Body of pancreas (tissue), 4 donors: ENCODE results near the gene SLC23A1.

Source experiments
- POLR2A ChIP-seq, 3 donors: fragments of 450-650 bp; IDR thresholded peaks; one replicate each; pipeline ENCODE4 v1.6.1; 2016; ENCODE audit warnings: antibody characterized with exemption in 3 of 3, mild to moderate bottlenecking in 2 of 3
- TF ChIP-seq, protein P1 (sequence below), 7 experiments: fragments of 450-650 bp in 4 of 7; fragments of 200-600 bp in 3 of 7; sonication (generic) in 3 of 7; IDR thresholded peaks; one replicate each; pipeline ENCODE4 v1.5.1; 2016 to 2019; ENCODE audit warnings: antibody characterized with exemption in 7 of 7

DNA sequence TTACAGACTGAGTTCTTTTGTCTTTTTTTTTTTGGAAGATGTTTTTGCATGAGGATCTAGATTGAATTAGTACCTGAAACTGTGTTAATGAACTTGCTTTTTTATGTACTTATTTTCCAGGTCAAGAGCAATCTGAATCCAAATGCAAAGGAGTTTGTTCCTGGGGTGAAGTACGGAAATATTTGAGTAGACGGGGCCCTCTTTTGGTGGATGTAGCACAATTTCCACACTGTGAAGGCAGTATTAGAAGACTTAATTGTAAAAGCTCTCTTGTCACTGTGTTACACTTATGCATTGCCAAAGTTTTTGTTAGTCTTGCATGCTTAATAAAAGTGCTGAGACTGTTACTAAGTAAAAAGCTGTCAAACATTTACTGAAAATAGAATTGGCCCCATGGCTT lies 14.5 kb downstream of the SLC23A1 start:
- TF ChIP-seq, protein P1, sequence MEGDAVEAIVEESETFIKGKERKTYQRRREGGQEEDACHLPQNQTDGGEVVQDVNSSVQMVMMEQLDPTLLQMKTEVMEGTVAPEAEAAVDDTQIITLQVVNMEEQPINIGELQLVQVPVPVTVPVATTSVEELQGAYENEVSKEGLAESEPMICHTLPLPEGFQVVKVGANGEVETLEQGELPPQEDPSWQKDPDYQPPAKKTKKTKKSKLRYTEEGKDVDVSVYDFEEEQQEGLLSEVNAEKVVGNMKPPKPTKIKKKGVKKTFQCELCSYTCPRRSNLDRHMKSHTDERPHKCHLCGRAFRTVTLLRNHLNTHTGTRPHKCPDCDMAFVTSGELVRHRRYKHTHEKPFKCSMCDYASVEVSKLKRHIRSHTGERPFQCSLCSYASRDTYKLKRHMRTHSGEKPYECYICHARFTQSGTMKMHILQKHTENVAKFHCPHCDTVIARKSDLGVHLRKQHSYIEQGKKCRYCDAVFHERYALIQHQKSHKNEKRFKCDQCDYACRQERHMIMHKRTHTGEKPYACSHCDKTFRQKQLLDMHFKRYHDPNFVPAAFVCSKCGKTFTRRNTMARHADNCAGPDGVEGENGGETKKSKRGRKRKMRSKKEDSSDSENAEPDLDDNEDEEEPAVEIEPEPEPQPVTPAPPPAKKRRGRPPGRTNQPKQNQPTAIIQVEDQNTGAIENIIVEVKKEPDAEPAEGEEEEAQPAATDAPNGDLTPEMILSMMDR (IDR thresholded peaks at IDR 0.05): no peak
- no peak for TF ChIP-seq POLR2A (IDR thresholded peaks at IDR 0.05)
